ENCODE measurements around the gene FAM107B.

The FAM107B gene

DNA sequence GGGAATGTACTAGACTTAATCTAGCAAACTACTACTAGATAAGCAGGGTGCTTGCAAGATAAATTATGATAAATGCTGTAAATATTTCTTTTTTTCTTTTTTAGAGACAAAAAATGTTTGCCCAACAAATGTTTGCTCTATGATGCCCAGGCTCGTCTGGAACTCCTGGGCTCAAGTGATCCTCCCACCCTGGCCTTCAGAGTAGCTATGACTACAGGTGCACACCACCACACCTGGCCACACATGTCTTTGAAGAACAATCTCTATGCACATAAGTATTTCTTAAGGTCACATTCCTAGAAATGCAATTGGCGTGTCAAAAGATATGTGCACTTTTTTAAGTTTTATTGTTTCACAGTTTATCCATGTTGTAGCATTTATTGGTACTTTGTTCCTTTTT lies 264.4 kb downstream of the FAM107B start:
- Histone ChIP-seq H3K9ac (ENCODE audit: low read length) (no peak overlapping the region), H3K4me1 (ENCODE audit: insufficient read depth, low read length) (peaks cover 5% of the 10 kb centered on the region), H3K36me3 (ENCODE audit: insufficient read depth, low read length) (no peaks in the 10 kb centered on the region), H3K27ac (ENCODE audit: low read depth, low read length) (no peak overlapping the region), H3K4me3 (ENCODE audit: low read depth in 1 of 2, low read length in 2 of 2) (no peak overlapping the region), H3K9me3 (ENCODE audit: low read length) (no peaks in the 10 kb centered on the region), H3K27me3 (ENCODE audit: control insufficient read depth in 1 of 2, insufficient read depth in 2 of 2, low read length in 2 of 2) (no peaks in the 10 kb centered on the region)

DNA sequence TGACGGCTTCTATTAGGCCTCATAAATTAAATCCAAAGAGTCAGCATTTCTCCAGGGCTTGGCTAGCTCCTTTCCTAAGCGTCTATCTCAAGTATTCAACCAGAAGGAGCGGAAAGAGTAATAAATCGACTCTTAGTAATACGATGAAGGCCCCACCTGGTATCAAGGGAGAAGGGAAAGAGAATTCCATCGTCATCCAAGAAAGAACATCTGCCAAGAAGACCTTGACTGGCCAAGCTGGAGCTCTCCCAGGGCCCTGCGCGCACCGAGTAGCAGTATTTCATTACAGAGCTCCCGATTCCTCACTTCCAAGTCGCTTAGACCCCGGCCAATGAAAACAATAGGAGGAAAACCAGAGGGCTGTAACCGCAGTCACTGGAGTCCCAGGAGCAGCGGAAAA lies 266.0 kb downstream of the FAM107B start:
- Histone ChIP-seq H3K9ac (ENCODE audit: low read length) (no peak overlapping the region), H3K27me3 (ENCODE audit: control insufficient read depth in 1 of 2, insufficient read depth in 2 of 2, low read length in 2 of 2) (no peaks in the 10 kb centered on the region), H3K36me3 (ENCODE audit: insufficient read depth, low read length) (no peaks in the 10 kb centered on the region), H3K27ac (ENCODE audit: low read depth, low read length) (no peak overlapping the region), H3K4me1 (ENCODE audit: insufficient read depth, low read length) (peaks cover 5% of the 10 kb centered on the region), H3K9me3 (ENCODE audit: low read length) (no peaks in the 10 kb centered on the region), H3K4me3 (ENCODE audit: low read depth in 1 of 2, low read length in 2 of 2) (no peak overlapping the region)

DNA sequence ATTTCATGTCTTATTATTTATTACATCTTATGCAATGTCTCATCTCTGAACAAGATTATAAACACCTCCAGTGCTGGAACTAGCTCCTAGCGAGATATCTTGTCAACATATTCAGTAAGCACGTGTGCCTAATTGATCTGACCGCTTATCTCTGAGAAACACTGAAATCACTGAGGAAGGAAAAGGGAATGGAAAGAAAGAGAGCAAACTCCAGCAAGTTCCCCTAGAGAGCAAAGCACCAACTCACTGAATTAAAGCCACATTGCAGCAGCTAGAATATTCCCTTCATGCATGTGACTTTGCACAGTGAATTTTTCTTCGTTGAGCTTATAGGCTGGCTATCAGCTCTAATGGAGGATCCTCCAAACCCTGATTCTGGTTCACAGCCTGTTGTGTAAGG lies 266.9 kb downstream of the FAM107B start:
- Histone ChIP-seq H3K4me3 (ENCODE audit: low read depth in 1 of 2, low read length in 2 of 2) (no peak overlapping the region), H3K27me3 (ENCODE audit: control insufficient read depth in 1 of 2, insufficient read depth in 2 of 2, low read length in 2 of 2) (no peaks in the 10 kb centered on the region), H3K9ac (ENCODE audit: low read length) (no peak overlapping the region), H3K9me3 (ENCODE audit: low read length) (no peaks in the 10 kb centered on the region), H3K36me3 (ENCODE audit: insufficient read depth, low read length) (no peaks in the 10 kb centered on the region), H3K27ac (ENCODE audit: low read depth, low read length) (no peak overlapping the region), H3K4me1 (ENCODE audit: insufficient read depth, low read length) (no peaks in the 10 kb centered on the region)

DNA sequence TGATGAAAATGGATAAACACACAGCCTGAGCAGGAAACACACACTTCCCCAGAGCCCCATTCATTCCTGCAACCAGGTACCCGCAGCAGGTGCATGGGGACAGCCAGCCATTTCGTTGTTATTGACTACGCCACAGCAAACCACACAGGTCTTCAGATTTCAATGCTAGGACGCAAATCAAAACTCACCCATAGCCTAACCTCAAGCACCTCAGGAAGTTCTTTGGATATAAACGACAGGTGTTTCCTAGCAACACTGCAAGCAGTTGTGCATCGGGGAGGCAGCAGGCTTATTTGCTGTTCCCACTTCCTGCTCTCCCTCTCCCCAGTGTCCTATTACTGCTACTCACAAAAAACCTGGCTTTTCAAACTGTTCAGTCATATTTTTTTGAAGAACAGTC lies 267.5 kb downstream of the FAM107B start:
- H3K9me3 ChIP-seq (ENCODE audit: low read length): no peaks in the 10 kb centered on the region
- no peak overlapping the region for H3K27ac ChIP-seq (ENCODE audit: low read depth, low read length)
- no peak overlapping the region for H3K4me3 ChIP-seq (ENCODE audit: low read depth in 1 of 2, low read length in 2 of 2)
- H3K36me3 ChIP-seq (ENCODE audit: insufficient read depth, low read length): no peaks in the 10 kb centered on the region
- H3K4me1 ChIP-seq (ENCODE audit: insufficient read depth, low read length): no peaks in the 10 kb centered on the region
- H3K9ac ChIP-seq (ENCODE audit: low read length): no peak overlapping the region
- no peaks in the 10 kb centered on the region for H3K27me3 ChIP-seq (ENCODE audit: control insufficient read depth in 1 of 2, insufficient read depth in 2 of 2, low read length in 2 of 2)

DNA sequence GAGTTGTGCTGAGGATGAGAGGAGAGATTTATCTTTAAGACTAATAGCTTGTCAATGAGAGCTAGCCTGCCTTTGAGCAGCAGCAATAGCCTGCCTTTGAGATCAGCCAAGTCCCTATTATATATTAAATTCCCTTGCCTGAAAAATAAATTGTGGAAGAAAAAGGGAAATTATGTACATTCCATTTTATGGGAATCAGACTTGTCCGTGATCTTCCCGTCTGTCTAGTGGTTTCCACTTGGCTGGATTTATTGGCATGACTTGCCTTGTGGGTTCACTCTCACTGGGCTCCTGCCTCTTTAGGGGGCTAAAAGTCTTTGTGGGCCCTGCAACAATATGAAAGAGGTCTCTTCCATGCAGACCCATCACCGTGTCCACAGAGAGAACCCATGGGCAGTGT lies 272.3 kb downstream of the FAM107B start:
- Histone ChIP-seq H3K4me1 (ENCODE audit: insufficient read depth, low read length) (peaks cover 5% of the 10 kb centered on the region), H3K27ac (ENCODE audit: low read depth, low read length) (no peak overlapping the region), H3K9me3 (ENCODE audit: low read length) (no peaks in the 10 kb centered on the region), H3K27me3 (ENCODE audit: control insufficient read depth in 1 of 2, insufficient read depth in 2 of 2, low read length in 2 of 2) (no peaks in the 10 kb centered on the region), H3K36me3 (ENCODE audit: insufficient read depth, low read length) (no peaks in the 10 kb centered on the region), H3K4me3 (ENCODE audit: low read depth in 1 of 2, low read length in 2 of 2) (no peak overlapping the region), H3K9ac (ENCODE audit: low read length) (no peak overlapping the region)

DNA sequence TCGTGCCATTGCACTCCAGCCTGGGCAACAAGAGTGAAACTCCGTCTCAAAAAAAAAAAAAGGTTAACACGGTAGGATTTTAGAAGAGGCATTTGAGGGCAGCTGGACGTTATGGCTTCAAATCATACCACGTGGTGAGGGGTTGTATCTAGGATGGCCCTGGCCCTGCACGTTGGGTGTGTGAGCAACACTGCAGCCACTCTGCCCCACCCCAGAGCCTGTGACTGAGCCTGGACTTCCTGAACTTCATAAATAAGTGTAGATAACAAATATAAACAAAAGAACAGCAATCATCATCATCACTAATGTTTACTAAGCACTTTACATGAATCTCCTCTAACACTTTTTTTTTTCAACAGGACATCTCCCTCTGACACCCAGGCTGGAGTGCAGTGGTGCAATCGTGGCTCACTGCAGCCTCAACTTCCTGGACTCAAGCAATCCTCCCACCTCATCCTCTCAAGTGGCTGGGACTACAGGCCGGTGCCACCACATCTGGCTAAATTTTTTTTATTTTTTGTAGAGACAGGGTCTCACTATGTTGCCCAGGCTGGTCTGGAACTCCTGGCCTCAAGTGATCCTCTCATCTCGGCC lies 274.4 kb downstream of the FAM107B start:
- Histone ChIP-seq H3K9me3 (ENCODE audit: low read length) (no peaks in the 10 kb centered on the region), H3K27me3 (ENCODE audit: control insufficient read depth in 1 of 2, insufficient read depth in 2 of 2, low read length in 2 of 2) (no peaks in the 10 kb centered on the region), H3K27ac (ENCODE audit: low read depth, low read length) (no peak overlapping the region), H3K36me3 (ENCODE audit: insufficient read depth, low read length) (no peaks in the 10 kb centered on the region), H3K4me1 (ENCODE audit: insufficient read depth, low read length) (peaks cover 5% of the 10 kb centered on the region), H3K9ac (ENCODE audit: low read length) (no peak overlapping the region), H3K4me3 (ENCODE audit: low read depth in 1 of 2, low read length in 2 of 2) (no peak overlapping the region)

DNA sequence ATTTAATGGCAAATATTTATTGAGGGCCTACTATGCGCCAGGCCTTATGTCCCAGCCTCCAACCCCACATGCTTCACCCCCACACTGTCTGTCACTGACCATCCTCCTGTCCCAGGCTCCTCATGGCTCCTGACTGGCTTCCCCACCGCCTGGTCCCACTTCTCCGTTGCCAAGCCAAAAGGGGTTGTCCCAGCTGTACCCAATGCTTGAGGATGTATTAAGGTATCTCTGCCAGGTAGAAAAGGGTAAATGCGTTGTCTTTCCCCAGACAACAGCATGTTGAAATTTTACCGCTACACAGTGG lies 275.1 kb downstream of the FAM107B start:
- no peaks in the 10 kb centered on the region for H3K36me3 ChIP-seq (ENCODE audit: insufficient read depth, low read length)
- H3K9ac ChIP-seq (ENCODE audit: low read length): no peak overlapping the region
- H3K4me3 ChIP-seq (ENCODE audit: low read depth in 1 of 2, low read length in 2 of 2): no peak overlapping the region
- no peaks in the 10 kb centered on the region for H3K27me3 ChIP-seq (ENCODE audit: control insufficient read depth in 1 of 2, insufficient read depth in 2 of 2, low read length in 2 of 2)
- H3K4me1 ChIP-seq (ENCODE audit: insufficient read depth, low read length): peaks cover 5% of the 10 kb centered on the region
- H3K27ac ChIP-seq (ENCODE audit: low read depth, low read length): no peak overlapping the region
- no peaks in the 10 kb centered on the region for H3K9me3 ChIP-seq (ENCODE audit: low read length)

DNA sequence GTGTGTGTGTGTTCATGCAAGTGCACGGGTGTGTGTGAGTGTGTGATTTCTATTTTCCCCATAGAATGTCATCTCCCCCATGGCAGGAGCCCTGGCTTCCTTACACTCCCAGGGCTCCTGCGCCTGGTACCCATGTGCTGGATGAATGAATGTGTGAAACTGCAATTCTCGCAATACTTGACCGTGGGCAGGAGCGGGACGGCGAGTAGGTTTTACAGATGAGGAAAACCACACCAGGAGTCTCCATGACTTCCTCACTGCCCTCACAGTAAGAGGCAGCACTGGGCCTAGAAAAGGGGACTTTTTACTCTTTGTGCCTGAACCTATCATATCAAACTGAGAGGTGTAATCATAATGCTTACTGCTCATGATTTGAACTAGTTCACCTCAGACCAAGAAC lies 276.4 kb downstream of the FAM107B start:
- no peak overlapping the region for H3K4me3 ChIP-seq (ENCODE audit: low read depth in 1 of 2, low read length in 2 of 2)
- H3K36me3 ChIP-seq (ENCODE audit: insufficient read depth, low read length): no peaks in the 10 kb centered on the region
- no peak overlapping the region for H3K27ac ChIP-seq (ENCODE audit: low read depth, low read length)
- no peak overlapping the region for H3K9ac ChIP-seq (ENCODE audit: low read length)
- H3K9me3 ChIP-seq (ENCODE audit: low read length): no peaks in the 10 kb centered on the region
- H3K4me1 ChIP-seq (ENCODE audit: insufficient read depth, low read length): peaks cover 5% of the 10 kb centered on the region
- H3K27me3 ChIP-seq (ENCODE audit: control insufficient read depth in 1 of 2, insufficient read depth in 2 of 2, low read length in 2 of 2): no peaks in the 10 kb centered on the region

DNA sequence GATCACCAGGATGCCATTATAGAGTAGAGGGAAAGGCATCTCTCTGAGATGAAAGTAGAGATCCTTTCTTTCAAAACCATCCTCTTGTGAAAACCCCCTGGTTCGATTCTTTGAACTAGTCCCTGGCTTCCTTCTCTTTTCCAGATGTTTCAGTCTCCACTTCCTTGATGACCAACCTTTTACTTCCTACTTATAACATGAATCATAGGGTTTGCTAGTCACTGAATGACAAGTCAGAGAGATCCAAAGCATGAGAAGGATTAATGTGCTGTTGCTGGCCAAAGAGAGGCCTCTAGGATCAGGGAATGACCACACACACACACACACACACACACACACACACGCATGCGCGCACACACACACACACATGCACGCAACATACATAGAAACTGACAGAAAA lies 282.9 kb downstream of the FAM107B start:
- H3K9ac ChIP-seq (ENCODE audit: low read length): no peak overlapping the region
- H3K27ac ChIP-seq (ENCODE audit: low read depth, low read length): no peak overlapping the region

DNA sequence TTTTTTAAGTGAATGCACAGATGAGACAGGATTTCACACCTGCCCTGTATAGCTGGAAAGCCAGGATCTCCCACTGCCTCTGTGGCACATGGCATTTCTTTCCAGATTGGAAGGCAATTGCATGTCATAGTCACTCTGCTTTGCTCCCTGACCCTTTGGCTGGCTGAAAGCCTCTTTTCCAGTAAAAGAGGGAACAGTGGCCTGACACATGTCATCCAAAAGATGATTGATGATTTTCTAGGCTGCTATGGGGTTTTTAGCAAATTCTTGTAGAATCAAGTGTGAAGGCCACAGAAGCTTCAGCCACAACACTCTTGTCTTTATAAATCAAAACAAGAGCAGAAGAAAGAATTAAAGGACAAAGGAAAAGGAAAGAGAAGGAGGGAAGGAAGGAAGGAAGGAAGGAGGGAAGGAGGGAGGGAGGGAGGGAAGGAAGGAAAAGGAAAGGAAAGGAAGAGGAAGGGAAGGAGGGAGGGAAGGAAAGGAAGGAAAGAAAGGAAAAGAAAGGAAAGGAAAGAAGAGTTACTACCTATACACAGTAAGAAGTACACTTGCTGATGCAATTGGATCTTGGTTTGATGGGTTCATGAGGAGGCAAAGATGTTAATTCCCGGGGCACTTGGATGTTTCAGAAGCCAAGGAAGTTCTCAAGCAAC lies 285.0 kb downstream of the FAM107B start:
- Histone ChIP-seq H3K9me3 (ENCODE audit: low read length) (no peaks in the 10 kb centered on the region), H3K36me3 (ENCODE audit: insufficient read depth, low read length) (no peaks in the 10 kb centered on the region), H3K27ac (ENCODE audit: low read depth, low read length) (no peak overlapping the region), H3K4me1 (ENCODE audit: insufficient read depth, low read length) (no peaks in the 10 kb centered on the region), H3K4me3 (ENCODE audit: low read depth in 1 of 2, low read length in 2 of 2) (no peak overlapping the region), H3K9ac (ENCODE audit: low read length) (no peak overlapping the region), H3K27me3 (ENCODE audit: control insufficient read depth in 1 of 2, insufficient read depth in 2 of 2, low read length in 2 of 2) (no peaks in the 10 kb centered on the region)

More for the DNA sequence above, 282.9 kb downstream of the FAM107B start:
- H3K27me3 ChIP-seq (ENCODE audit: control insufficient read depth in 1 of 2, insufficient read depth in 2 of 2, low read length in 2 of 2): no peaks in the 10 kb centered on the region
- no peaks in the 10 kb centered on the region for H3K4me1 ChIP-seq (ENCODE audit: insufficient read depth, low read length)
- no peak overlapping the region for H3K4me3 ChIP-seq (ENCODE audit: low read depth in 1 of 2, low read length in 2 of 2)
- no peaks in the 10 kb centered on the region for H3K9me3 ChIP-seq (ENCODE audit: low read length)
- no peaks in the 10 kb centered on the region for H3K36me3 ChIP-seq (ENCODE audit: insufficient read depth, low read length)

DNA sequence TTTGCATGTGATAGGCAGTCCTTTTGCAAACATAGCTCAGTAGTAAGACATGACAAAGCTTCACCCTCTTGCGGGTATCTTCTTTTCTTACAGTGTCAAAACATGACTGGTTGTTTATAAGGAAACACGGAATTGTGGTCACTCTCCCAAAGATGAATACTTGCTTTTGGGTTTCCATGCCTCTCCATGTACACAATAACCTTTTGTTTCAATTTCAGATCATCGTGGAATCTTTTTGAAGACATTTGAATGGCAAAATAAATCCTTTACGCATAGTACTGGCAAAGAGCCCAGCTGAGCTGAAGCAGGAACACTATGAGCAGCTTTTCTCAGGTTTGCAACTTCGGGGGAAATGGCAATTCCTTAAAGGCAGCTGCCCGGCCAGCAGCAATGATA lies 287.2 kb downstream of the FAM107B start:
- H3K4me3 ChIP-seq (ENCODE audit: low read depth in 1 of 2, low read length in 2 of 2): no peak overlapping the region
- H3K27me3 ChIP-seq (ENCODE audit: control insufficient read depth in 1 of 2, insufficient read depth in 2 of 2, low read length in 2 of 2): no peaks in the 10 kb centered on the region
- no peaks in the 10 kb centered on the region for H3K9me3 ChIP-seq (ENCODE audit: low read length)
- no peak overlapping the region for H3K27ac ChIP-seq (ENCODE audit: low read depth, low read length)
- no peaks in the 10 kb centered on the region for H3K36me3 ChIP-seq (ENCODE audit: insufficient read depth, low read length)
- H3K9ac ChIP-seq (ENCODE audit: low read length): no peak overlapping the region
- H3K4me1 ChIP-seq (ENCODE audit: insufficient read depth, low read length): no peaks in the 10 kb centered on the region

DNA sequence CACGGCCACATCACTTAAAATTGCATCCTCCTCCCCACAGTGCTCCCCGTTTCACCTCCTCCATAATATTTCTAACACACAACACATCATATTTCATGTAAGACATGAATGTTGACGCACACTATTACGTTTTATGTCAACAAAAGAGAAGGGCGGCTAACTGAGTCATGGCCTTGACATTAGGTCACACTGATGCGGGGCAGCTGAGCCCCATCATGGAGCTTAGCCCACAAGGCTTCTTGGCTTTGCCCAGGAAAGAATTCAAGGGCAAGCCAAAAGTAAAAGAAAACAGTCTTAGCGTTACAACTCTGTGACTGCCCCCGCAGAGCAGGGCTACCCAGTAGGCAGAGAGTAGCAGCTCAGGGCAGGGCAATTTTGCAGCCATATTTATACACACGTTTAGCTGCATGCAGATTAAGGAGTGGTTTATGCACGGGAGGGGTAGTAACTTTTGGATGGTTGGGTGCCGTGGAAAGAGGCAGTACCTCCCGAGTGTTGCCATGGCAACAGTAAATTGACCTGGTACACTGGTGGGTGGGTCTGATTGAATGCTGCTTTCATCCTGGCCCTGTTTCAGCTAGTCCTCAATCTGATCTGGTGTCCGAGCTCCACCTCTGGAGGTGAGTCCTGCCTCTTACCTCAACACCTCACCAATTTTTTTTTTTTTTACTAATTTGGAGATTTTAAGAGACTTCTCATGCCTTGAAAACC lies 287.8 kb downstream of the FAM107B start:
- H3K4me3 ChIP-seq (ENCODE audit: low read depth in 1 of 2, low read length in 2 of 2): no peak overlapping the region
- no peak overlapping the region for H3K9ac ChIP-seq (ENCODE audit: low read length)
- H3K4me1 ChIP-seq (ENCODE audit: insufficient read depth, low read length): no peaks in the 10 kb centered on the region
- H3K9me3 ChIP-seq (ENCODE audit: low read length): no peaks in the 10 kb centered on the region
- no peak overlapping the region for H3K27ac ChIP-seq (ENCODE audit: low read depth, low read length)
- H3K36me3 ChIP-seq (ENCODE audit: insufficient read depth, low read length): no peaks in the 10 kb centered on the region
- no peaks in the 10 kb centered on the region for H3K27me3 ChIP-seq (ENCODE audit: control insufficient read depth in 1 of 2, insufficient read depth in 2 of 2, low read length in 2 of 2)

Measured in muscle layer of colon (tissue), 2 donors.